Measurements from ENCODE around the gene NAA20.
A peak's percentile ranks its signal among the peaks of the same experiment; 100 is the strongest.

Gene NAA20

GRCh38 chr20:20021835-20022234 lies 4.7 kb downstream of the NAA20 start:
- Histone ChIP-seq H3K27me3 (ENCODE audit: insufficient read depth, low read depth) (no peaks in the 10 kb centered on the region), H4K20me1 (ENCODE audit: insufficient read depth) (no peaks in the 10 kb centered on the region), H3K4me1 (ENCODE audit: low read depth, poor library complexity, severe bottlenecking) (peaks cover 58% of the 10 kb centered on the region), H2AFZ (ENCODE audit: low read depth) (no peak overlapping the region), H3K4me3 (IDR thresholded peaks at IDR 0.05; ENCODE audit: insufficient read depth, low read depth, low read length) (no peak overlapping the region), H3K27ac (peak overlapping the region; percentile 88), H3K4me2 (peak overlapping the region; percentile 69), H3K9ac (peak overlapping the region; percentile 46; the same call in 1 of the 2 replicates), H3K79me2 (ENCODE audit: insufficient read depth, low read depth) (peaks cover 92% of the 10 kb centered on the region), H3K36me3 (ENCODE audit: insufficient read depth) (no peaks in the 10 kb centered on the region)
- no peak for TF ChIP-seq CTCF (conservative IDR thresholded peaks at IDR 0.05; ENCODE audit: low read depth, low read length)

GRCh38 chr20:20022498-20022897 lies 5.3 kb downstream of the NAA20 start:
- Histone ChIP-seq H4K20me1 (ENCODE audit: insufficient read depth) (no peaks in the 10 kb centered on the region), H3K9ac (peak overlapping the region; percentile 46; the same call in 1 of the 2 replicates), H2AFZ (ENCODE audit: low read depth) (no peak overlapping the region; the same call in 1 of the 2 replicates), H3K36me3 (ENCODE audit: insufficient read depth) (no peaks in the 10 kb centered on the region), H3K4me1 (ENCODE audit: low read depth, poor library complexity, severe bottlenecking) (peaks cover 58% of the 10 kb centered on the region), H3K79me2 (ENCODE audit: insufficient read depth, low read depth) (peaks cover 96% of the 10 kb centered on the region), H3K4me2 (peak overlapping the region; percentile 69), H3K27me3 (ENCODE audit: insufficient read depth, low read depth) (no peaks in the 10 kb centered on the region), H3K4me3 (IDR thresholded peaks at IDR 0.05; ENCODE audit: insufficient read depth, low read depth, low read length) (no peak overlapping the region), H3K27ac (peak overlapping the region; percentile 88)
- no peak for TF ChIP-seq CTCF (conservative IDR thresholded peaks at IDR 0.05; ENCODE audit: low read depth, low read length)

- no peaks in the 10 kb centered on the region for H3K27me3 ChIP-seq (ENCODE audit: insufficient read depth, low read depth)
- H3K4me2 ChIP-seq, result no peak overlapping the region
- H3K36me3 ChIP-seq (ENCODE audit: insufficient read depth), result no peaks in the 10 kb centered on the region
- H3K79me2 ChIP-seq (ENCODE audit: insufficient read depth, low read depth), result peaks cover 94% of the 10 kb centered on the region
- TF ChIP-seq CTCF (conservative IDR thresholded peaks at IDR 0.05; ENCODE audit: low read depth, low read length), result no peak
- H4K20me1 ChIP-seq (ENCODE audit: insufficient read depth), result no peaks in the 10 kb centered on the region
- H3K9ac ChIP-seq, result peak overlapping the region; percentile 46; the same call in 1 of the 2 replicates
- H3K4me3 ChIP-seq (IDR thresholded peaks at IDR 0.05; ENCODE audit: insufficient read depth, low read depth, low read length), result no peak overlapping the region
- H3K27ac ChIP-seq, result peak overlapping the region; percentile 88; the same call in 1 of the 2 replicates
- H2AFZ ChIP-seq (ENCODE audit: low read depth), result no peak overlapping the region
- H3K4me1 ChIP-seq (ENCODE audit: low read depth, poor library complexity, severe bottlenecking), result peaks cover 54% of the 10 kb centered on the region
These were observed 6.2 kb downstream of the NAA20 start for GRCh38 chr20:20023395-20023794.

GRCh38 chr20:20024942-20025341 lies 7.8 kb downstream of the NAA20 start:
- no peaks in the 10 kb centered on the region for H4K20me1 ChIP-seq (ENCODE audit: insufficient read depth)
- H3K4me1 ChIP-seq (ENCODE audit: low read depth, poor library complexity, severe bottlenecking), result peaks cover 39% of the 10 kb centered on the region
- no peaks in the 10 kb centered on the region for H3K27me3 ChIP-seq (ENCODE audit: insufficient read depth, low read depth)
- H2AFZ ChIP-seq (ENCODE audit: low read depth), result no peak overlapping the region
- no peak for TF ChIP-seq CTCF (conservative IDR thresholded peaks at IDR 0.05; ENCODE audit: low read depth, low read length)
- no peak overlapping the region for H3K4me3 ChIP-seq (IDR thresholded peaks at IDR 0.05; ENCODE audit: insufficient read depth, low read depth, low read length)
- peaks cover 81% of the 10 kb centered on the region for H3K79me2 ChIP-seq (ENCODE audit: insufficient read depth, low read depth)
- H3K4me2 ChIP-seq, result no peak overlapping the region
- H3K36me3 ChIP-seq (ENCODE audit: insufficient read depth), result no peaks in the 10 kb centered on the region
- no peak overlapping the region for H3K9ac ChIP-seq
- H3K27ac ChIP-seq, result no peak overlapping the region

All from KMS-11 (cell line).